Liver (tissue), 9 donors: Measurements from ENCODE around the gene PER2. TPM values are rescaled to one million over a fixed set of nuclear protein-coding genes. Genes with fewer than 3 reads are reported as not detected.

Source experiments
- DNase-seq: peaks from one replicate; pipeline ENCODE4 v3.0.0-alpha.2; 2017; ENCODE audit warnings: low spot score
- H3K27ac ChIP-seq, 2 donors: one replicate each; pipeline ENCODE4 v1.7.0; 2013; ENCODE audit warnings: inconsistent platforms in 2 of 2, low read length in 2 of 2, control low read depth in 1 of 2, low read depth in 1 of 2, mild to moderate bottlenecking in 1 of 2
- H3K27me3 ChIP-seq, 4 donors: one replicate each; pipeline versions ENCODE4 v1.6.1 to v1.7.0; 2013; ENCODE audit warnings: low read length in 3 of 4, inconsistent platforms in 1 of 4, mild to moderate bottlenecking in 1 of 4, moderate library complexity in 1 of 4; ENCODE audit not compliant: control insufficient read depth in 4 of 4, insufficient read depth in 4 of 4
- H3K36me3 ChIP-seq, 4 donors: one replicate each; pipeline versions ENCODE4 v1.6.1 to v1.7.0; 2013; ENCODE audit warnings: low read length in 3 of 4, mild to moderate bottlenecking in 3 of 4, low read depth in 1 of 4, moderate library complexity in 1 of 4; ENCODE audit not compliant: control insufficient read depth in 4 of 4, insufficient read depth in 3 of 4
- H3K4me1 ChIP-seq, 4 donors: one replicate each; pipeline versions ENCODE4 v1.6.1 to v1.7.0; 2013; ENCODE audit warnings: low read length in 3 of 4, mild to moderate bottlenecking in 3 of 4, moderate library complexity in 1 of 4; ENCODE audit not compliant: control insufficient read depth in 4 of 4, insufficient read depth in 4 of 4
- H3K4me3 ChIP-seq, 3 donors: one replicate each; pipeline versions ENCODE4 v1.6.1 to v1.7.0; 2013; ENCODE audit warnings: low read length in 3 of 3, control low read depth in 1 of 3, low read depth in 1 of 3, mild to moderate bottlenecking in 1 of 3
- H3K9ac ChIP-seq, 2 donors: one replicate each; pipeline ENCODE4 v1.7.0; 2013; ENCODE audit warnings: low read length in 2 of 2, mild to moderate bottlenecking in 2 of 2, moderate library complexity in 2 of 2, control low read depth in 1 of 2, low read depth in 1 of 2
- H3K9me3 ChIP-seq, 4 donors: one replicate each; pipeline versions ENCODE4 v1.6.1 to v1.7.0; 2013; ENCODE audit warnings: low read length in 3 of 4; ENCODE audit not compliant: control insufficient read depth in 4 of 4
- CTCF ChIP-seq: fragments of 150-350 bp; IDR thresholded peaks from 2 replicates; pipeline ENCODE4 v1.5.1; 2017; ENCODE audit warnings: improper control_type of control experiment, low read depth, low read length; ENCODE audit not compliant: missing input control
- FOXA1 ChIP-seq: IDR thresholded peaks from 2 replicates; pipeline ENCODE4 v1.6.1; 2016; ENCODE audit warnings: antibody characterized with exemption
- FOXA2 ChIP-seq: IDR thresholded peaks from 2 replicates; pipeline ENCODE4 v1.6.1; 2016; ENCODE audit warnings: antibody characterized with exemption
- GABPA ChIP-seq, 2 donors: IDR thresholded peaks in 1 of 2; conservative IDR thresholded peaks in 1 of 2; 2 replicates each; pipeline ENCODE4 v1.6.1; 2016; ENCODE audit warnings: antibody characterized with exemption in 2 of 2, mild to moderate bottlenecking in 1 of 2, moderate library complexity in 1 of 2
- HNF4A ChIP-seq, 2 donors: conservative IDR thresholded peaks; 2 replicates each; pipeline ENCODE4 v1.6.1; 2016; ENCODE audit warnings: antibody characterized with exemption in 2 of 2, mild to moderate bottlenecking in 2 of 2
- JUND ChIP-seq, 2 donors: IDR thresholded peaks; 2 replicates each; pipeline ENCODE4 v1.6.1; 2016; ENCODE audit warnings: antibody characterized with exemption in 2 of 2
- NR2F2 ChIP-seq: IDR thresholded peaks from 2 replicates; pipeline ENCODE4 v1.6.1; 2016; ENCODE audit warnings: antibody characterized with exemption
- RAD21 ChIP-seq, 2 donors: IDR thresholded peaks; 2 replicates each; pipeline ENCODE4 v1.6.1; 2016; ENCODE audit warnings: antibody characterized with exemption in 2 of 2, mild to moderate bottlenecking in 2 of 2
- REST ChIP-seq: IDR thresholded peaks from 2 replicates; pipeline ENCODE4 v1.6.1; 2016; ENCODE audit warnings: antibody characterized with exemption, mild to moderate bottlenecking
- RXRA ChIP-seq, 2 donors: IDR thresholded peaks; 2 replicates each; pipeline ENCODE4 v1.6.1; 2017 to 2018; ENCODE audit warnings: antibody characterized with exemption in 2 of 2, mild to moderate bottlenecking in 1 of 2
- SP1 ChIP-seq: IDR thresholded peaks from 2 replicates; pipeline ENCODE4 v1.6.1; 2018; ENCODE audit warnings: antibody characterized with exemption, mild to moderate bottlenecking
- TAF1 ChIP-seq: conservative IDR thresholded peaks from 2 replicates; pipeline ENCODE4 v1.6.1; 2016; ENCODE audit warnings: antibody characterized with exemption, mild to moderate bottlenecking
- YY1 ChIP-seq: IDR thresholded peaks from 2 replicates; pipeline ENCODE4 v1.6.1; 2016; ENCODE audit warnings: antibody characterized with exemption, mild to moderate bottlenecking
- ZBTB33 ChIP-seq: IDR thresholded peaks from 2 replicates; pipeline ENCODE4 v1.6.1; 2016; ENCODE audit warnings: antibody characterized with exemption
- WGBS: extraction: QIAGEN DNeasy Blood & Tissue Kit; methylation state at CpG from one replicate; pipeline ENCODE4 v1.1.7; 2013; 5-methylcytosine and 5-hydroxymethylcytosine counted together
- polyA plus RNA-seq, 2 donors: library from polyadenylated mRNA; stranded (reverse) in 1 of 2; unstranded in 1 of 2; fragments of 200-250 nt in 1 of 2; fragments of >200 nt in 1 of 2; fragmentation: Nextera tagmentation in 1 of 2; extraction: Ambion mirVana in 1 of 2; gene quantifications; one replicate each; pipeline versions ENCODE4 v1.2.1 to v1.2.3, GENCODE V29; 2013 to 2015
- total RNA-seq, 2 donors: library from RNA; depleted of rRNA; stranded (reverse); fragments of >200 nt; gene quantifications; one replicate each; pipeline ENCODE4 v1.2.3, GENCODE V29; 2014
- donor health status: healthy.
- donor health status: healthy.
- donor health status: healthy.
- donor health status: healthy.
- donor health status: healthy.

PER2 gene
- total and polyA plus RNA-seq, 4 donors = 1.1 to 12.5 (median 4.1) TPM

GRCh38 chr2:238305092-238305862, 16.9 kb upstream of the PER2 start:
- peaks cover 1 to 31% (median 24%) of the 10 kb centered on the region in 4 donors for H3K4me1 ChIP-seq
- no peak overlapping the region for H3K4me3 ChIP-seq
- H3K27ac ChIP-seq = no peak overlapping the region
- H3K9ac ChIP-seq = no peak overlapping the region
- no peaks in the 10 kb centered on the region for H3K9me3 ChIP-seq
- TF ChIP-seq FOXA2 = no peak
- TF ChIP-seq TAF1 = no peak
- TF ChIP-seq REST = peak; percentile 50
- TF ChIP-seq CTCF = peak; percentile 21
- peak in 1 of 2 donors; percentile 35 for TF ChIP-seq HNF4A (conservative IDR thresholded peaks at IDR 0.05)
- peak; percentile 7 to 53 for TF ChIP-seq RAD21 (IDR thresholded peaks at IDR 0.05)
- TF ChIP-seq NR2F2 = no peak
- no peaks in the 10 kb centered on the region for H3K27me3 ChIP-seq
- no peaks in the 10 kb centered on the region for H3K36me3 ChIP-seq
- 88% methylated on average over 12 of the region's 12 CpGs for WGBS
- no peak for DNase-seq

GRCh38 chr2:238304116-238304515, 15.7 kb upstream of the PER2 start:
- H3K9ac ChIP-seq = no peak overlapping the region
- WGBS = 92% methylated on average over 6 of the region's 6 CpGs
- H3K9me3 ChIP-seq = no peaks in the 10 kb centered on the region
- H3K27ac ChIP-seq = no peak overlapping the region
- no peaks in the 10 kb centered on the region for H3K36me3 ChIP-seq
- no peak for DNase-seq
- TF ChIP-seq CTCF (no peak), JUND (IDR thresholded peaks at IDR 0.05) (no peak), RXRA (IDR thresholded peaks at IDR 0.05) (no peak), TAF1 (no peak), FOXA1 (no peak), SP1 (no peak), HNF4A (conservative IDR thresholded peaks at IDR 0.05) (no peak), ZBTB33 (no peak), NR2F2 (no peak), YY1 (no peak), GABPA (IDR thresholded peaks at IDR 0.05 in 1 of 2, conservative IDR thresholded peaks at IDR 0.05 in 1 of 2) (no peak), REST (no peak)
- H3K4me1 ChIP-seq = peaks cover 1 to 40% (median 32%) of the 10 kb centered on the region in 4 donors
- no peaks in the 10 kb centered on the region for H3K27me3 ChIP-seq
- H3K4me3 ChIP-seq = no peak overlapping the region
